ENCODE measurements around the gene QDPR.

- TF ChIP-seq CEBPB (IDR thresholded peaks at IDR 0.05; ENCODE audit: low read depth) (no peak), POLR2A (IDR thresholded peaks at IDR 0.05; ENCODE audit: borderline replicate concordance, extremely low read depth, insufficient read depth, insufficient read length) (no peak), CTCF (IDR thresholded peaks at IDR 0.05 in 2 of 3, conservative IDR thresholded peaks at IDR 0.05 in 1 of 3; ENCODE audit: borderline replicate concordance in 1 of 3, insufficient read depth in 1 of 3, low read depth in 2 of 3, low read length in 2 of 3) (no peak), POLR2AphosphoS5 (IDR thresholded peaks at IDR 0.05; ENCODE audit: low read depth, low read length) (no peak), ZBTB33 (IDR thresholded peaks at IDR 0.05; ENCODE audit: extremely low read depth, insufficient replicate concordance, low read length) (no peak), ATF3 (IDR thresholded peaks at IDR 0.05) (no peak), EZH2 (IDR thresholded peaks at IDR 0.05) (no peak)
Measured at GRCh38 chr4:17492058-17492741, 19.7 kb downstream of the QDPR start.
